Measurements from ENCODE around the gene CELF1. TPM values are rescaled to one million over a fixed set of nuclear protein-coding genes. Genes with fewer than 3 reads are reported as not detected.

CELF1 gene
- total RNA-seq, 1 donor from 2014 or later, result 76.3 TPM

GRCh38 chr11:47514825-47515647, 37.9 kb downstream of the CELF1 start:
- no peak overlapping the region for H3K4me3 ChIP-seq (ENCODE audit: low read depth, low read length)
- TF ChIP-seq CTCF (IDR thresholded peaks at IDR 0.05; ENCODE audit: insufficient read depth, low read length, poor library complexity, severe bottlenecking), result no peak
- no peak for DNase-seq (ENCODE audit: low read depth)
- H3K36me3 ChIP-seq (ENCODE audit: control insufficient read depth, insufficient read depth, low read length), result no peaks in the 10 kb centered on the region
- no peaks in the 10 kb centered on the region for H3K27me3 ChIP-seq (ENCODE audit: control insufficient read depth, insufficient read depth, low read length)

- Histone ChIP-seq H3K36me3 (ENCODE audit: control insufficient read depth, insufficient read depth, low read length) (no peaks in the 10 kb centered on the region), H3K4me3 (ENCODE audit: low read depth, low read length) (no peak overlapping the region), H3K27me3 (ENCODE audit: control insufficient read depth, insufficient read depth, low read length) (no peaks in the 10 kb centered on the region)
- DNase-seq (ENCODE audit: low read depth), result no peak
- TF ChIP-seq CTCF (IDR thresholded peaks at IDR 0.05; ENCODE audit: insufficient read depth, low read length, poor library complexity, severe bottlenecking), result no peak
Measured at GRCh38 chr11:47512701-47513100, 40.2 kb downstream of the CELF1 start.

GRCh38 chr11:47511917-47512316, 41.0 kb downstream of the CELF1 start:
- H3K4me3 ChIP-seq (ENCODE audit: low read depth, low read length), result no peak overlapping the region
- DNase-seq (ENCODE audit: low read depth), result no peak
- no peak for TF ChIP-seq CTCF (IDR thresholded peaks at IDR 0.05; ENCODE audit: insufficient read depth, low read length, poor library complexity, severe bottlenecking)
- H3K36me3 ChIP-seq (ENCODE audit: control insufficient read depth, insufficient read depth, low read length), result no peaks in the 10 kb centered on the region
- no peaks in the 10 kb centered on the region for H3K27me3 ChIP-seq (ENCODE audit: control insufficient read depth, insufficient read depth, low read length)

GRCh38 chr11:47510209-47510608, 42.7 kb downstream of the CELF1 start:
- TF ChIP-seq CTCF (IDR thresholded peaks at IDR 0.05; ENCODE audit: insufficient read depth, low read length, poor library complexity, severe bottlenecking), result no peak
- no peaks in the 10 kb centered on the region for H3K27me3 ChIP-seq (ENCODE audit: control insufficient read depth, insufficient read depth, low read length)
- H3K36me3 ChIP-seq (ENCODE audit: control insufficient read depth, insufficient read depth, low read length), result no peaks in the 10 kb centered on the region
- H3K4me3 ChIP-seq (ENCODE audit: low read depth, low read length), result no peak overlapping the region
- DNase-seq (ENCODE audit: low read depth), result no peak

- TF ChIP-seq CTCF (IDR thresholded peaks at IDR 0.05; ENCODE audit: insufficient read depth, low read length, poor library complexity, severe bottlenecking), result no peak
- no peaks in the 10 kb centered on the region for H3K27me3 ChIP-seq (ENCODE audit: control insufficient read depth, insufficient read depth, low read length)
- DNase-seq (ENCODE audit: low read depth), result no peak
- H3K36me3 ChIP-seq (ENCODE audit: control insufficient read depth, insufficient read depth, low read length), result no peaks in the 10 kb centered on the region
- H3K4me3 ChIP-seq (ENCODE audit: low read depth, low read length), result no peak overlapping the region
Measured at GRCh38 chr11:47509077-47509536, 43.8 kb downstream of the CELF1 start.

Measured in kidney epithelial cell (primary cell).